K562 (cell line): Measurements from ENCODE around the gene ACSBG1. TPM values are rescaled to one million over a fixed set of nuclear protein-coding genes. Genes with fewer than 3 reads are reported as not detected.
A peak's percentile ranks its signal among the peaks of the same experiment; 100 is the strongest.

Experiments used
- BHLHE40 ChIP-seq: IDR thresholded peaks from 2 replicates; pipeline ENCODE4 v1.6.1; 2011; ENCODE audit warnings: low read length, improper control_type of control experiment
- BRD9 ChIP-seq: fragments of 450-650 bp; IDR thresholded peaks from 2 replicates; pipeline ENCODE4 v1.6.1; 2018; ENCODE audit warnings: low read depth; ENCODE audit not compliant: partially characterized antibody
- GABPB2 ChIP-seq: fragments of 250-450 bp; sonication (Bioruptor Pico); conservative IDR thresholded peaks from 2 replicates; pipeline ENCODE4 v1.5.1; 2021; ENCODE audit warnings: mild to moderate bottlenecking
- HIVEP1 ChIP-seq: fragments of 250-450 bp; sonication (Bioruptor Pico); IDR thresholded peaks from 2 replicates; pipeline ENCODE4 v1.4.0; 2020; ENCODE audit warnings: mild to moderate bottlenecking
- JUN ChIP-seq, 2 experiments: sonication (generic) in 1 of 2; formaldehyde crosslinking in 1 of 2; IDR thresholded peaks; 2 replicates each; pipeline versions ENCODE4 v1.6.1 to v1.8.0; 2012 to 2022; ENCODE audit warnings: borderline replicate concordance in 2 of 2, mild to moderate bottlenecking in 2 of 2, improper control_type of control experiment in 1 of 2, low read depth in 1 of 2, low read length in 1 of 2, missing genetic modification reagents in 1 of 2
- KLF10 ChIP-seq: fragments of 250-450 bp; sonication (Bioruptor Pico); IDR thresholded peaks from 2 replicates; pipeline ENCODE4 v1.6.1; 2021; ENCODE audit warnings: matching md5 sums
- NCOA2 ChIP-seq, 2 experiments: fragments of 450-650 bp; IDR thresholded peaks; 2 replicates each; pipeline ENCODE4 v1.6.1; 2018; ENCODE audit warnings: mild to moderate bottlenecking in 2 of 2, moderate library complexity in 1 of 2; ENCODE audit not compliant: partially characterized antibody in 2 of 2
- NUFIP1 ChIP-seq: fragments of 450-650 bp; IDR thresholded peaks from 2 replicates; pipeline ENCODE4 v1.6.1; 2018; ENCODE audit not compliant: partially characterized antibody
- PRPF4 ChIP-seq: fragments of 200-400 bp; formaldehyde crosslinking; IDR thresholded peaks from one replicate; pipeline ENCODE4 v1.6.1; 2017; ENCODE audit warnings: low read length, low read depth, mild to moderate bottlenecking; ENCODE audit not compliant: insufficient read depth, poor library complexity, severe bottlenecking
- SIN3B ChIP-seq: fragments of 450-650 bp; IDR thresholded peaks from 2 replicates; pipeline ENCODE4 v1.6.1; 2017; ENCODE audit warnings: low read depth, mild to moderate bottlenecking, moderate library complexity
- SREBF1 ChIP-seq: fragments of 150-350 bp; IDR thresholded peaks from 2 replicates; pipeline ENCODE4 v1.6.1; 2014; ENCODE audit warnings: antibody characterized with exemption, low read depth, low read length, borderline replicate concordance
- SRF ChIP-seq, 2 experiments: fragments of 250-450, 450-650 bp in 1 of 2; sonication (Bioruptor Pico) in 1 of 2; sonication (generic) in 1 of 2; formaldehyde crosslinking; IDR thresholded peaks; 2 replicates each; pipeline versions ENCODE4 v1.5.0 to v1.5.1; 2020 to 2022; ENCODE audit warnings: mild to moderate bottlenecking in 1 of 2, missing genetic modification reagents in 1 of 2
- SRSF9 ChIP-seq: fragments of 200-400 bp; formaldehyde crosslinking; IDR thresholded peaks from 2 replicates; pipeline ENCODE4 v1.6.1; 2017; ENCODE audit warnings: low read depth, low read length, borderline replicate concordance
- SUPT5H ChIP-seq: fragments of 450-650 bp; IDR thresholded peaks from 2 replicates; pipeline ENCODE4 v1.6.1; 2016
- TSC22D4 ChIP-seq: fragments of 450-650 bp; IDR thresholded peaks from 2 replicates; pipeline ENCODE4 v1.6.1; 2016; ENCODE audit warnings: missing genetic modification characterization, missing biosample characterization, control low read depth
- ZNF23 ChIP-seq: fragments of 250-450 bp; sonication (Bioruptor Pico); IDR thresholded peaks from 2 replicates; pipeline ENCODE4 v1.4.0; 2020; ENCODE audit warnings: mild to moderate bottlenecking
- ZNF408 ChIP-seq: fragments of 250-450 bp; sonication (Bioruptor Pico); IDR thresholded peaks from 2 replicates; pipeline ENCODE4 v1.4.0; 2020; ENCODE audit warnings: low read depth, mild to moderate bottlenecking, moderate library complexity
- polyA plus RNA-seq, 8 experiments: library from polyadenylated mRNA; depleted of rRNA in 4 of 8; stranded (reverse) in 5 of 8; unstranded in 3 of 8; fragments of >200 nt; fragmentation: Nextera tagmentation in 2 of 8; fragmentation: Illumina TruSeq in 1 of 8; extraction: Ambion mirVana in 2 of 8; extraction: Trizol in 1 of 8; gene quantifications; 2 replicates each; pipeline versions ENCODE4 v1.2.1 to v1.2.3, GENCODE V29; 2011 to 2014; ENCODE audit warnings: inconsistent platforms in 1 of 8, missing spikeins in 1 of 8
- total RNA-seq, 7 experiments: library from RNA; depleted of rRNA in 6 of 7; stranded (reverse); fragments of >200 nt in 6 of 7; fragmentation: Illumina TruSeq in 2 of 7; extraction: Trizol in 2 of 7; gene quantifications; 2 replicates each; pipeline versions ENCODE4 v1.2.1 to v1.2.3, GENCODE V29; 2011 to 2021; ENCODE audit warnings: low replicate concordance in 1 of 7
- TF ChIP-seq, protein P1 (sequence below): fragments of 450-650 bp; IDR thresholded peaks from one replicate; pipeline ENCODE4 v1.6.1; 2018; ENCODE audit warnings: mild to moderate bottlenecking, moderate library complexity; ENCODE audit not compliant: partially characterized antibody
- TF ChIP-seq, protein P2 (sequence below): IDR thresholded peaks from 2 replicates; pipeline ENCODE4 v1.6.1; 2016; ENCODE audit warnings: missing genetic modification characterization, missing compliant biosample characterization
- TF ChIP-seq, protein P3 (sequence below): fragments of 450-650 bp; IDR thresholded peaks from 2 replicates; pipeline ENCODE4 v1.6.1; 2018; ENCODE audit warnings: mild to moderate bottlenecking, low read depth; ENCODE audit not compliant: partially characterized antibody
- TF ChIP-seq, protein P4 (sequence below): fragments of 250-450 bp; sonication (Bioruptor Pico); IDR thresholded peaks from 2 replicates; pipeline ENCODE4 v1.8.0; 2021; ENCODE audit warnings: borderline replicate concordance, mild to moderate bottlenecking, moderate library complexity; ENCODE audit not compliant: poor library complexity, severe bottlenecking

Gene ACSBG1
- total and polyA plus RNA-seq, 9 of the 15 experiments (the other 6 are each of a cell fraction or from before 2014, with no cell fraction given), result 0.36 to 6.4 (median 2.5) TPM

DNA sequence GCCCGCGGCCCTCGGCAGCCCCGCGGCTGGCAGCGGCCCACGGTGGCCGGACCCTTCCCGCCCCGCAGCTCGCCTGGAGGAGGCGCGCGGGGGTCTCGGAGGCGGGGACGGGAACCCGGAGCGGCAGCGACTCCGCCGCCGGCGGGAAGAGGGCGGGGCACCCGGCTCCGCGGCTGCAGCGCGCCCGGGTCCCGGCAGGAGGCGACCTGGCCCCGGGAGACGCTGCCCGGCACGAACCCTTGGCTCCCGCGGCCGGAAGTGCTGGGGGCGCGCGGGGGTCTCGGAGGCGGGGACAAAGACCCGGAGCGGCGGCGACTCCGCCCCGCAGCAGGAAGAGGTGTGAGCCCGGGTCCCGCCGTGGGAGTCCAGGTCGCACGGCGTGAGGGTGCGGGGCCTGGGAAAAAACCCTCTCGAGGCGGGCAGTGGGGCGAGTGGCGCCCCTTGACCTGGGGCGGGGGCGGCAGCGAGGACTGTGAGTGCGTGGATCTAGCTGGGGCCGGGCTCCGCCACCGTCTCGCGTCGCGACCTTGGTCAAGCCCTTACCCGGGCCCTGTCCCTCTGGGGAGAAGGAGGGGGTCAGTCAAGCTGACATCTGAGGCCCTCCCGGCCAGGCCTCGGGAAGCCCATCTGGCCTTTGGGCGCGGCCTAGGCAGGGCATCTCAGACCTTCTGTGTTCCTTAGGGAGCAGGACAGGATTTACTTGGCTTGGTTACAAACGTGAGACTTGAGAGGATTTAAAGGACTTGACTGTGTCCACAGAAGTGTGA lies 102.9 kb downstream of the ACSBG1 start, which contains the start of gene CIB2 (continued):
- TF ChIP-seq, protein P1, sequence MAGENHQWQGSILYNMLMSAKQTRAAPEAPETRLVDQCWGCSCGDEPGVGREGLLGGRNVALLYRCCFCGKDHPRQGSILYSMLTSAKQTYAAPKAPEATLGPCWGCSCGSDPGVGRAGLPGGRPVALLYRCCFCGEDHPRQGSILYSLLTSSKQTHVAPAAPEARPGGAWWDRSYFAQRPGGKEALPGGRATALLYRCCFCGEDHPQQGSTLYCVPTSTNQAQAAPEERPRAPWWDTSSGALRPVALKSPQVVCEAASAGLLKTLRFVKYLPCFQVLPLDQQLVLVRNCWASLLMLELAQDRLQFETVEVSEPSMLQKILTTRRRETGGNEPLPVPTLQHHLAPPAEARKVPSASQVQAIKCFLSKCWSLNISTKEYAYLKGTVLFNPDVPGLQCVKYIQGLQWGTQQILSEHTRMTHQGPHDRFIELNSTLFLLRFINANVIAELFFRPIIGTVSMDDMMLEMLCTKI, result no peak
- TF ChIP-seq NUFIP1, result no peak
- no peak for TF ChIP-seq SREBF1
- TF ChIP-seq SIN3B, result peak; percentile 63
- no peak for TF ChIP-seq KLF10 (CRISPR knock-in tag)
- TF ChIP-seq, protein P2, sequence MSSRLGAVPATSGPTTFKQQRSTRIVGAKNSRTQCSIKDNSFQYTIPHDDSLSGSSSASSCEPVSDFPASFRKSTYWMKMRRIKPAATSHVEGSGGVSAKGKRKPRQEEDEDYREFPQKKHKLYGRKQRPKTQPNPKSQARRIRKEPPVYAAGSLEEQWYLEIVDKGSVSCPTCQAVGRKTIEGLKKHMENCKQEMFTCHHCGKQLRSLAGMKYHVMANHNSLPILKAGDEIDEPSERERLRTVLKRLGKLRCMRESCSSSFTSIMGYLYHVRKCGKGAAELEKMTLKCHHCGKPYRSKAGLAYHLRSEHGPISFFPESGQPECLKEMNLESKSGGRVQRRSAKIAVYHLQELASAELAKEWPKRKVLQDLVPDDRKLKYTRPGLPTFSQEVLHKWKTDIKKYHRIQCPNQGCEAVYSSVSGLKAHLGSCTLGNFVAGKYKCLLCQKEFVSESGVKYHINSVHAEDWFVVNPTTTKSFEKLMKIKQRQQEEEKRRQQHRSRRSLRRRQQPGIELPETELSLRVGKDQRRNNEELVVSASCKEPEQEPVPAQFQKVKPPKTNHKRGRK (tag), result no peak
- TF ChIP-seq SRSF9, result no peak
- no peak for TF ChIP-seq HIVEP1 (CRISPR knock-in tag)
- no peak for TF ChIP-seq BHLHE40
- no peak for TF ChIP-seq PRPF4
- no peak for TF ChIP-seq TSC22D4 (tag)
- TF ChIP-seq ZNF23 (CRISPR knock-in tag), result no peak
- TF ChIP-seq JUN (IDR thresholded peaks at IDR 0.05; ENCODE audit: borderline replicate concordance, low read depth, low read length), result no peak
- TF ChIP-seq JUN (CRISPR knock-in tag; IDR thresholded peaks at IDR 0.05; ENCODE audit: borderline replicate concordance), result 0 out of 2 replicates have a peak, but pooled peaks have one; percentile 51
- peak; percentile 52 for TF ChIP-seq BRD9
- no peak for TF ChIP-seq SRF (CRISPR knock-in tag; IDR thresholded peaks at IDR 0.05)
- TF ChIP-seq GABPB2 (CRISPR knock-in tag), result no peak
- TF ChIP-seq ZNF408 (CRISPR knock-in tag), result no peak
- no peak for TF ChIP-seq NCOA2 (IDR thresholded peaks at IDR 0.05; ENCODE audit: partially characterized antibody in 2 of 2)
- TF ChIP-seq SUPT5H, result peak; percentile 81
- TF ChIP-seq, protein P3, sequence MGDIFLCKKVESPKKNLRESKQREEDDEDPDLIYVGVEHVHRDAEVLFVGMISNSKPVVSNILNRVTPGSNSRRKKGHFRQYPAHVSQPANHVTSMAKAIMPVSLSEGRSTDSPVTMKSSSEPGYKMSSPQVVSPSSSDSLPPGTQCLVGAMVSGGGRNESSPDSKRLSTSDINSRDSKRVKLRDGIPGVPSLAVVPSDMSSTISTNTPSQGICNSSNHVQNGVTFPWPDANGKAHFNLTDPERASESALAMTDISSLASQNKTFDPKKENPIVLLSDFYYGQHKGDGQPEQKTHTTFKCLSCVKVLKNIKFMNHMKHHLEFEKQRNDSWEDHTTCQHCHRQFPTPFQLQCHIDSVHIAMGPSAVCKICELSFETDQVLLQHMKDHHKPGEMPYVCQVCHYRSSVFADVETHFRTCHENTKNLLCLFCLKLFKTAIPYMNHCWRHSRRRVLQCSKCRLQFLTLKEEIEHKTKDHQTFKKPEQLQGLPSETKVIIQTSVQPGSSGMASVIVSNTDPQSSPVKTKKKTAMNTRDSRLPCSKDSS, result no peak
- TF ChIP-seq, protein P4, sequence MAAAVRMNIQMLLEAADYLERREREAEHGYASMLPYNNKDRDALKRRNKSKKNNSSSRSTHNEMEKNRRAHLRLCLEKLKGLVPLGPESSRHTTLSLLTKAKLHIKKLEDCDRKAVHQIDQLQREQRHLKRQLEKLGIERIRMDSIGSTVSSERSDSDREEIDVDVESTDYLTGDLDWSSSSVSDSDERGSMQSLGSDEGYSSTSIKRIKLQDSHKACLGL (CRISPR knock-in tag), result no peak
